Activated CD4-positive, alpha-beta T cell treated with anti-CD3 and anti-CD28 coated beads, Interleukin-2, amount 50 U/mL, for 4 hours (primary cell): ENCODE data around the gene SMC6.

Experiments used
- DNase-seq, 2 experiments: peaks; one replicate each; pipeline ENCODE4 v3.0.0-alpha.2; 2020

SMC6 gene

GRCh38 chr2:17644997-17645720 is 108.5 kb downstream of the SMC6 start:
- no peak for DNase-seq

GRCh38 chr2:17643031-17643615 is 110.5 kb downstream of the SMC6 start:
- no peak for DNase-seq

- no peak for DNase-seq
These were observed 113.2 kb downstream of the SMC6 start for GRCh38 chr2:17640406-17640805.

- no peak for DNase-seq
These were observed 115.3 kb downstream of the SMC6 start for GRCh38 chr2:17638196-17638743.

GRCh38 chr2:17637131-17637906 is 116.3 kb downstream of the SMC6 start:
- DNase-seq, result no peak

- no peak for DNase-seq
These were observed 117.4 kb downstream of the SMC6 start for GRCh38 chr2:17636257-17636656.

- DNase-seq, result no peak
These were observed 118.6 kb downstream of the SMC6 start for GRCh38 chr2:17634997-17635396.

GRCh38 chr2:17630089-17630488 is 123.5 kb downstream of the SMC6 start:
- no peak for DNase-seq

GRCh38 chr2:17628349-17629261 is 125.0 kb downstream of the SMC6 start:
- no peak for DNase-seq

- DNase-seq, result no peak
These were observed 126.2 kb downstream of the SMC6 start for GRCh38 chr2:17627434-17627833.

GRCh38 chr2:17626986-17627385 is 126.6 kb downstream of the SMC6 start:
- DNase-seq, result no peak

GRCh38 chr2:17625446-17625845 is 128.2 kb downstream of the SMC6 start:
- no peak for DNase-seq

GRCh38 chr2:17621781-17622180 is 131.8 kb downstream of the SMC6 start:
- DNase-seq, result no peak

GRCh38 chr2:17620841-17621240 is 132.8 kb downstream of the SMC6 start:
- DNase-seq, result no peak

- no peak for DNase-seq
These were observed 133.3 kb downstream of the SMC6 start for GRCh38 chr2:17620280-17620679.

GRCh38 chr2:17617955-17618354 is 135.7 kb downstream of the SMC6 start:
- DNase-seq, result no peak

- DNase-seq, result no peak
These were observed 136.1 kb downstream of the SMC6 start for GRCh38 chr2:17617516-17617915.

- DNase-seq, result no peak
These were observed 137.2 kb downstream of the SMC6 start for GRCh38 chr2:17616405-17616804.

GRCh38 chr2:17615728-17616351 is 137.8 kb downstream of the SMC6 start:
- no peak for DNase-seq

GRCh38 chr2:17615147-17615546 is 138.5 kb downstream of the SMC6 start:
- no peak for DNase-seq

- DNase-seq, result no peak
These were observed 139.3 kb downstream of the SMC6 start for GRCh38 chr2:17614174-17614930.
